A549 (cell line): Measurements from ENCODE around the gene ARHGEF28.

Experiments
- CHD2 ChIP-seq: fragments of 150-350 bp; IDR thresholded peaks from 2 replicates; pipeline ENCODE4 v1.6.1; 2014; ENCODE audit warnings: low read length; ENCODE audit not compliant: partially characterized antibody
- CTCF ChIP-seq: fragments of >200 bp; sonication (Bioruptor Twin); formaldehyde crosslinking; IDR thresholded peaks from 3 replicates; pipeline ENCODE4 v1.5.1; 2016
- EP300 ChIP-seq, 2 experiments: fragments of >200 bp; sonication (Bioruptor Twin); formaldehyde crosslinking; IDR thresholded peaks; 2 replicates in 1 of 2; 3 replicates in 1 of 2; pipeline ENCODE4 v1.6.1; 2016 to 2017
- POLR2A ChIP-seq: IDR thresholded peaks from 2 replicates; pipeline ENCODE4 v1.6.1; 2012; ENCODE audit warnings: mild to moderate bottlenecking, low read length
- RCOR1 ChIP-seq: fragments of 150-350 bp; IDR thresholded peaks from 2 replicates; pipeline ENCODE4 v1.6.1; 2014; ENCODE audit warnings: antibody characterized with exemption, low read length, low read depth

- TF ChIP-seq CHD2: no peak
- TF ChIP-seq POLR2A: no peak
- TF ChIP-seq CTCF: no peak
- TF ChIP-seq EP300 (IDR thresholded peaks at IDR 0.05): no peak
- TF ChIP-seq RCOR1: no peak
Measured at GRCh38 chr5:73989956-73990355, 364.0 kb downstream of the ARHGEF28 start.
